NK-92 (cell line): Measurements from ENCODE around the gene INTS15.

Experiments used
- DNase-seq: peaks from one replicate; lab custom pipeline; 2025; ENCODE audit not compliant: unreplicated experiment; lab: John Stamatoyannopoulos, UW

The INTS15 gene

DNA sequence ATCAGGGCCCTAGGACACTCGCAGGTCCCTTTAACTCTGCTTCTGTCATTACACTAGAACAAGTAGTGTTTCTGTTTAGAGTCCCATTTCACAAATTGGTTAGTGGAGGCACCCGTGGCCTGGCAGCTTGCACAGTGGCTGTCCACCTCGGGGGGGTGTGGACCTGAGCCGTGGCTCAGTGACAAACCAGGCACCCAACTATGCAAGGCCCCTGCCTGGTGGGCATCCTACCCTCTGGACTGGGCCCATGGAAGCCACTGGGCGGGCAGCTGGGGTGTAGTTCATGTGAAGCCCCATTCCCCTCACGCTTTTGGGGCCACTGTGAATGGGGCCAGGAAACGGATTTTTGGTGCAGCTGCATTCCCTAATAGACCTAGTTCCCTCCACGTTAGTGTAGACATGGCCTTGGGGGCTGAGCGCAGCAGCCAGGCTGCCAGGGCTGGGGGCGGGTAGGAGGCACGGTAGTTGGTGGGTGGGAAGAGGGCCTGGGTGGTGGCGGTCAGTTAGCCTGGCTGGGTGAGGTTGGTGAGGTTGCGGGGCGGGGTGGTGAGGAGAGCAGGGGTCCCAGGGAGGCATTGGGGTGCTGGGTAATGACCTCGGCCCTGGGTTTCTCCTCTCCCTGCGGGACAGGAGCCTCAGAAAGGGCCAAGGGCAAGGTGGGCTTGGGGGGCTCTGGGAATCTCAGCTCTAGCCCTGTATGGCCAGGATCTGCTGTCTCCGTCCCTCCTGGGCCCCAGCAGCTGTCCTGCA, 66.0 kb downstream of the INTS15 start:
- no peak for DNase-seq

DNA sequence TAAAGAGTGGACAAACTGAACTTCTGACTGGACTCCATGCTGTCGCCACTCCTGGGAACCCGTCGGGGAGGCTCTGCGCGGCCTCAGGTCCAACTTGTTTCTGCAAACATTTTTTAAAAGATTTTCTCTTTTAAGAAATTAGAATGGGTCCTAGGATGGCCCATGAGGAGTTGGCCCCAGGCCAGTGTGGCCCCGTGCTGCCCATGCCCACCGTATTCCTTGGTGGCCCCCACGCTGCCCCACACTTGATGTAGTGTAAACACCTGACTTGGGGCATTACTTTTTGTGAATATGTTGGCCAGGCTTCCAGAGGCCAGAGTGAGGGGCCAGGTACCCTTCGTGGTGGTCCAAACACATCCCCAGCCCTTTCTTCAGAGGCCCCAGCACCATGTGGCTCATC, 66.6 kb downstream of the INTS15 start:
- DNase-seq: no peak
